Sigmoid colon (tissue), 7 donors: Measurements from ENCODE around the gene MYRIP. TPM values are rescaled to one million over a fixed set of nuclear protein-coding genes. Genes with fewer than 3 reads are reported as not detected.

Experiments used
- DNase-seq: peaks from one replicate; pipeline ENCODE4 v3.0.0-alpha.2; 2019
- H3K27ac ChIP-seq, 4 donors: fragments of 200-600 bp; sonication (generic); one replicate each; pipeline ENCODE4 v1.5.1; 2016 to 2019; ENCODE audit warnings: mild to moderate bottlenecking in 1 of 4
- H3K27me3 ChIP-seq, 3 donors: fragments of 200-600 bp; sonication (generic); one replicate each; pipeline ENCODE4 v1.5.1; 2019; ENCODE audit warnings: mild to moderate bottlenecking in 1 of 3
- H3K36me3 ChIP-seq, 4 donors: fragments of 200-600 bp; sonication (generic); one replicate each; pipeline ENCODE4 v1.5.1; 2016 to 2019
- H3K4me1 ChIP-seq, 4 donors: fragments of 200-600 bp; sonication (generic); one replicate each; pipeline ENCODE4 v1.5.1; 2017 to 2019
- H3K4me3 ChIP-seq, 4 donors: fragments of 200-600 bp; sonication (generic); one replicate each; pipeline ENCODE4 v1.5.1; 2017 to 2019; ENCODE audit warnings: mild to moderate bottlenecking in 2 of 4, moderate library complexity in 1 of 4
- H3K9me3 ChIP-seq, 4 donors: fragments of 200-600 bp in 3 of 4; sonication (generic) in 3 of 4; one replicate each; pipeline versions ENCODE4 v1.5.1 to v1.6.1; 2013 to 2019
- CTCF ChIP-seq, 4 experiments: fragments of 450-650 bp in 3 of 4; fragments of 200-600 bp in 1 of 4; IDR thresholded peaks; one replicate each; pipeline ENCODE4 v1.5.1; 2016 to 2019; ENCODE audit warnings: antibody characterized with exemption in 4 of 4, mild to moderate bottlenecking in 3 of 4, moderate library complexity in 2 of 4
- EP300 ChIP-seq, 4 donors: sonication (generic); formaldehyde crosslinking; IDR thresholded peaks; one replicate each; pipeline ENCODE4 v1.6.1; 2017; ENCODE audit warnings: antibody characterized with exemption in 4 of 4
- POLR2A ChIP-seq, 2 donors: fragments of 450-650 bp; IDR thresholded peaks; one replicate each; pipeline ENCODE4 v1.6.1; 2016; ENCODE audit warnings: antibody characterized with exemption in 2 of 2, mild to moderate bottlenecking in 2 of 2, moderate library complexity in 2 of 2
- POLR2AphosphoS5 ChIP-seq, 4 donors: sonication (generic); formaldehyde crosslinking; IDR thresholded peaks; one replicate each; pipeline ENCODE4 v1.6.1; 2017; ENCODE audit warnings: antibody characterized with exemption in 4 of 4
- WGBS, 2 donors: extraction: QIAGEN DNeasy Blood & Tissue Kit; methylation state at CpG; one replicate each; pipeline ENCODE4 v1.1.7; 2013; 5-methylcytosine and 5-hydroxymethylcytosine counted together
- intact Hi-C: fragments of 100-400 bp; cut with DNase I; formaldehyde crosslinking; loops from one replicate; pipeline ENCODE4 v1.15.1; 2023
- polyA plus RNA-seq, 3 donors: library from polyadenylated mRNA; stranded (reverse); fragments of 200-250 nt; gene quantifications; one replicate each; pipeline ENCODE4 v1.2.3, GENCODE V29; 2013
- total RNA-seq, 4 donors: library from RNA; depleted of rRNA; stranded (reverse); fragments of >200 nt; gene quantifications; one replicate each; pipeline ENCODE4 v1.1.0, GENCODE V29; 2016
- donor health status: healthy with polysubstance abuse.
- donor health status: Bipolar disorder and iron deficiency.
- donor health status: healthy.

MYRIP gene
- total and polyA plus RNA-seq, 7 donors: 2.2 to 5.5 (median 4.2) TPM

- no peak for TF ChIP-seq POLR2A (IDR thresholded peaks at IDR 0.05)
- no peak for TF ChIP-seq CTCF (IDR thresholded peaks at IDR 0.05)
- no peak for TF ChIP-seq POLR2AphosphoS5 (IDR thresholded peaks at IDR 0.05)
- TF ChIP-seq EP300 (IDR thresholded peaks at IDR 0.05): no peak
- no peaks in the 10 kb centered on the region for H3K27me3 ChIP-seq
- no peak overlapping the region for H3K4me3 ChIP-seq
- H3K9me3 ChIP-seq: no peaks in the 10 kb centered on the region
- DNase-seq: no peak
- no peak overlapping the region for H3K27ac ChIP-seq
- H3K36me3 ChIP-seq: peaks cover 0 to 8% (median 0%) of the 10 kb centered on the region in 4 donors
- 96 to 100% methylated on average over 1 of the region's 1 CpG for WGBS, 2 donors
- H3K4me1 ChIP-seq: no peaks in the 10 kb centered on the region
- intact Hi-C loops: no loop called here
Measured at GRCh38 chr3:40240921-40241320, 431.5 kb downstream of the MYRIP start.

- no peak for DNase-seq
- intact Hi-C loops: no loop called here
- no peaks in the 10 kb centered on the region for H3K4me1 ChIP-seq
- WGBS, 2 donors: 95% methylated on average over 1 of the region's 1 CpG
- no peaks in the 10 kb centered on the region for H3K27me3 ChIP-seq
- H3K36me3 ChIP-seq: peaks cover 0 to 8% (median 0%) of the 10 kb centered on the region in 4 donors
- H3K27ac ChIP-seq: no peak overlapping the region
- no peaks in the 10 kb centered on the region for H3K9me3 ChIP-seq
- no peak overlapping the region for H3K4me3 ChIP-seq
- TF ChIP-seq EP300 (IDR thresholded peaks at IDR 0.05) (no peak), CTCF (IDR thresholded peaks at IDR 0.05) (no peak), POLR2A (IDR thresholded peaks at IDR 0.05) (no peak), POLR2AphosphoS5 (IDR thresholded peaks at IDR 0.05) (no peak)
Measured at GRCh38 chr3:40242216-40242615, 432.8 kb downstream of the MYRIP start.

GRCh38 chr3:40242638-40243037 lies 433.2 kb downstream of the MYRIP start:
- Histone ChIP-seq H3K9me3 (no peaks in the 10 kb centered on the region), H3K4me1 (no peaks in the 10 kb centered on the region), H3K27me3 (no peaks in the 10 kb centered on the region), H3K4me3 (no peak overlapping the region), H3K27ac (no peak overlapping the region), H3K36me3 (peaks cover 0 to 8% (median 0%) of the 10 kb centered on the region in 4 donors)
- intact Hi-C loops: no loop called here
- no peak for DNase-seq
- 86 to 89% methylated on average over 1 of the region's 1 CpG for WGBS, 2 donors
- TF ChIP-seq CTCF (IDR thresholded peaks at IDR 0.05) (no peak), POLR2A (IDR thresholded peaks at IDR 0.05) (no peak), EP300 (IDR thresholded peaks at IDR 0.05) (no peak), POLR2AphosphoS5 (IDR thresholded peaks at IDR 0.05) (no peak)

GRCh38 chr3:40243056-40243455 lies 433.6 kb downstream of the MYRIP start:
- TF ChIP-seq POLR2A (IDR thresholded peaks at IDR 0.05) (no peak), CTCF (IDR thresholded peaks at IDR 0.05) (no peak), POLR2AphosphoS5 (IDR thresholded peaks at IDR 0.05) (no peak)
- WGBS, 2 donors: 0 to 65% methylated on average over 1 of the region's 1 CpG

More at GRCh38 chr3:40243056-40243455, 433.6 kb downstream of the MYRIP start:
- Histone ChIP-seq H3K27me3 (no peaks in the 10 kb centered on the region), H3K4me1 (no peaks in the 10 kb centered on the region), H3K27ac (no peak overlapping the region), H3K9me3 (no peaks in the 10 kb centered on the region), H3K36me3 (peaks cover 0 to 8% (median 0%) of the 10 kb centered on the region in 4 donors), H3K4me3 (no peak overlapping the region)
- intact Hi-C loops: no loop called here
- DNase-seq: no peak
